K562 (cell line): ENCODE results near the gene LAX1. TPM values are rescaled to one million over a fixed set of nuclear protein-coding genes. Genes with fewer than 3 reads are reported as not detected.

ENCODE experiments used
- ATAC-seq: fragments of 200-7000 bp; cut with Tn5 transposase; 3 replicates; pipeline ENCODE4 v1.9.1; 2020; ENCODE audit warnings: moderate library complexity
- BruUV-seq: library from RNA; stranded (reverse); fragments of 400-500 nt; replicated peaks from 2 replicates; lab custom pipeline; 2021; lab: Mats Ljungman, UMichigan
- CTCF ChIA-PET: fragments of 300-600 bp; formaldehyde crosslinking; extraction: SDS; loops from one replicate; lab custom pipeline; 2021; ENCODE audit warnings: low intra/inter-chr PET ratio; lab: Yijun Ruan, JAX
- POLR2A ChIA-PET: fragments of 300-600, 350-650 bp; sonication (Branson Sonifier 250); formaldehyde crosslinking; extraction: SDS; loops from one replicate; lab custom pipeline; 2021; ENCODE audit warnings: antibody characterized with exemption, inconsistent platforms; lab: Yijun Ruan, JAX
- DNase-seq, 4 experiments: peaks; one replicate each; pipeline versions ENCODE4 v3.0.0 to v3.0.0-alpha.2; 2011 to 2018; ENCODE audit warnings: low spot score in 3 of 4, mixed read lengths in 3 of 4; ENCODE audit errors: extremely low read depth in 1 of 4
- FAIRE-seq: peaks from 2 replicates; lab custom pipeline; 2011; peaks lifted over from hg19 to GRCh38; lab: Jason Lieb, UNC
- H2AFZ ChIP-seq: 2 replicates; pipeline ENCODE4 v1.6.0; 2011; ENCODE audit warnings: low read depth, low read length, control low read depth, inconsistent platforms
- H3K27ac ChIP-seq: fragments of 200-600 bp; 3 replicates; pipeline ENCODE4 v1.8.0; 2011; ENCODE audit warnings: low read depth, mild to moderate bottlenecking, control low read depth, inconsistent platforms, low read length, moderate library complexity, mixed read lengths; ENCODE audit errors: extremely low read depth
- H3K27me3 ChIP-seq, 2 experiments: fragments of 300-600 bp in 1 of 2; 2 replicates in 1 of 2; 3 replicates in 1 of 2; pipeline versions ENCODE4 v1.6.0 to v1.8.0; 2011; ENCODE audit warnings: inconsistent platforms in 2 of 2, low read length in 2 of 2, mild to moderate bottlenecking in 1 of 2, mixed read lengths in 1 of 2, moderate library complexity in 1 of 2; ENCODE audit not compliant: control insufficient read depth in 2 of 2, insufficient read depth in 2 of 2
- H3K36me3 ChIP-seq: fragments of 300-600 bp; 3 replicates; pipeline ENCODE4 v1.8.0; 2011; ENCODE audit warnings: mild to moderate bottlenecking, low read length, inconsistent platforms; ENCODE audit not compliant: control insufficient read depth, insufficient read depth
- H3K4me1 ChIP-seq, 2 experiments: fragments of 200-600 bp in 1 of 2; replicated peaks in 1 of 2; 2 replicates in 1 of 2; 3 replicates in 1 of 2; pipeline versions ENCODE4 v1.5.1 to v1.8.0; 2011; ENCODE audit warnings: inconsistent platforms in 2 of 2, low read length in 2 of 2, mild to moderate bottlenecking in 1 of 2, mixed read lengths in 1 of 2, moderate library complexity in 1 of 2; ENCODE audit not compliant: control insufficient read depth in 2 of 2, insufficient read depth in 2 of 2
- H3K4me2 ChIP-seq: 2 replicates; pipeline ENCODE4 v1.6.1; 2011; ENCODE audit warnings: low read length, control low read depth, inconsistent platforms, mixed read lengths; ENCODE audit not compliant: insufficient read depth
- H3K4me3 ChIP-seq: fragments of 200-600 bp; sonication (generic), shearing (Covaris generic); 2 replicates; pipeline ENCODE4 v1.5.1; 2016; ENCODE audit warnings: control low read depth, inconsistent platforms
- H3K79me2 ChIP-seq: fragments of 200-600 bp; 3 replicates; pipeline ENCODE4 v1.8.0; 2011; ENCODE audit warnings: low read length, inconsistent platforms; ENCODE audit not compliant: control insufficient read depth, insufficient read depth
- H3K9ac ChIP-seq, 2 experiments: 2 replicates each; pipeline versions ENCODE4 v1.6.0 to v1.6.1; 2011; ENCODE audit warnings: low read depth in 2 of 2, low read length in 2 of 2, control low read depth in 1 of 2, inconsistent platforms in 1 of 2, mild to moderate bottlenecking in 1 of 2, mixed read lengths in 1 of 2; ENCODE audit not compliant: insufficient read depth in 1 of 2
- H3K9me1 ChIP-seq: one replicate; pipeline ENCODE4 v1.6.0; 2011; ENCODE audit warnings: inconsistent platforms, mild to moderate bottlenecking, low read length, moderate library complexity; ENCODE audit not compliant: control insufficient read depth, insufficient read depth
- H3K9me3 ChIP-seq: replicated peaks from 2 replicates; pipeline ENCODE4 v1.5.1; 2011; ENCODE audit warnings: low read depth, low read length, inconsistent platforms; ENCODE audit not compliant: control insufficient read depth, insufficient read depth
- H4K20me1 ChIP-seq: replicated peaks from 2 replicates; pipeline ENCODE4 v1.6.1; 2011; ENCODE audit warnings: low read length, inconsistent platforms, mixed read lengths; ENCODE audit not compliant: control insufficient read depth, insufficient read depth
- GATAD2B ChIP-seq: fragments of 450-650 bp; IDR thresholded peaks from 2 replicates; pipeline ENCODE4 v1.6.1; 2017; ENCODE audit warnings: mild to moderate bottlenecking, borderline replicate concordance
- POLR2G ChIP-seq: fragments of 200-400 bp; formaldehyde crosslinking; IDR thresholded peaks from 2 replicates; pipeline ENCODE4 v1.6.1; 2017; ENCODE audit warnings: low read depth, mild to moderate bottlenecking, antibody characterized with exemption, low read length, moderate library complexity
- RAD21 ChIP-seq, 2 experiments: fragments of 250-450 bp in 1 of 2; fragments of 450-650 bp in 1 of 2; sonication (Bioruptor Pico) in 1 of 2; formaldehyde crosslinking in 1 of 2; IDR thresholded peaks in 1 of 2; conservative IDR thresholded peaks in 1 of 2; 2 replicates each; pipeline versions ENCODE4 v1.4.0 to v1.8.0; 2020 to 2022; ENCODE audit warnings: mild to moderate bottlenecking in 2 of 2, moderate library complexity in 1 of 2
- SREBF1 ChIP-seq: fragments of 150-350 bp; IDR thresholded peaks from 2 replicates; pipeline ENCODE4 v1.6.1; 2014; ENCODE audit warnings: antibody characterized with exemption, low read depth, low read length, borderline replicate concordance
- ZBTB7A ChIP-seq: IDR thresholded peaks from 2 replicates; pipeline ENCODE4 v1.6.1; 2011; ENCODE audit warnings: low read depth, mild to moderate bottlenecking, low read length, moderate library complexity, borderline replicate concordance; ENCODE audit not compliant: control insufficient read depth
- WGBS: fragments of 100-300 bp; shearing (Covaris generic); methylation state at CpG from one replicate; pipeline ENCODE4 v1.1.6; 2016; ENCODE audit warnings: low coverage, mixed read lengths; ENCODE audit not compliant: insufficient coverage; ENCODE audit errors: missing lambda C conversion rate; 5-methylcytosine and 5-hydroxymethylcytosine counted together
- in situ Hi-C: fragments of 300-500 bp; cut with MboI; formaldehyde crosslinking; loops from 4 replicates; pipeline ENCODE4 v1.15.0; 2018; ENCODE audit warnings: inconsistent platforms, mixed read lengths
- intact Hi-C: fragments of 100-400 bp; cut with micrococcal nuclease; formaldehyde crosslinking; loops from 2 replicates; pipeline ENCODE4 v1.14.2; 2022
- polyA plus RNA-seq, 8 experiments: library from polyadenylated mRNA; depleted of rRNA in 4 of 8; stranded (reverse) in 5 of 8; unstranded in 3 of 8; fragments of >200 nt; fragmentation: Nextera tagmentation in 2 of 8; fragmentation: Illumina TruSeq in 1 of 8; extraction: Ambion mirVana in 2 of 8; extraction: Trizol in 1 of 8; gene quantifications; 2 replicates each; pipeline versions ENCODE4 v1.2.1 to v1.2.3, GENCODE V29; 2011 to 2014; ENCODE audit warnings: inconsistent platforms in 1 of 8, missing spikeins in 1 of 8
- total RNA-seq, 7 experiments: library from RNA; depleted of rRNA in 6 of 7; stranded (reverse); fragments of >200 nt in 6 of 7; fragmentation: Illumina TruSeq in 2 of 7; extraction: Trizol in 2 of 7; gene quantifications; 2 replicates each; pipeline versions ENCODE4 v1.2.1 to v1.2.3, GENCODE V29; 2011 to 2021; ENCODE audit warnings: low replicate concordance in 1 of 7
- TF ChIP-seq, protein P1 (sequence below): fragments of 250-450 bp; sonication (Bioruptor Pico); IDR thresholded peaks from 2 replicates; pipeline ENCODE4 v1.4.0; 2020
- TF ChIP-seq, protein P2 (sequence below), 2 experiments: fragments of 450-650 bp; formaldehyde crosslinking in 1 of 2; IDR thresholded peaks; 2 replicates each; pipeline versions ENCODE4 v1.4.0 to v1.6.1; 2014 to 2020; ENCODE audit warnings: mild to moderate bottlenecking in 2 of 2, borderline replicate concordance in 1 of 2, low read depth in 1 of 2

LAX1 gene
- total and polyA plus RNA-seq, 9 of the 15 experiments (the other 6 are each of a cell fraction or from before 2014, with no cell fraction given), result not detected

DNA sequence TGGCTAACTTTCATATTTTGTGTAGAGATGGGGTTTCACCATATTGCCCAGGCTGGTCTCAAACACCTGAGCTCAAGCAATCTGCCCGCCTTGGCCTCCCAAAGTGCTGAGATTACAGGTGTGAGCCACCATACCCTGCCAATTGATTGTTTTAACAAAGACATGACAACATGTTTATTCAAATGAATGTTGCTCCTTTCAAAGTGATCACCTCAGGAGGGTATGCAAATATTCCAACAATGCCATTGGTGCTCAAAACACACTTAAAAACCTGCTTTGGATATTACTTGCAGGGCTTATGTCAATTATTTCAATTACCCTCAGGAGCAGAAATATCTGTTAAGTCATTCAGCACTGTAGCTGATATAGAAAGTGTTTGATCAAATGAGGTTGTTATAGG lies 7.9 kb downstream of the LAX1 start (continued):
- TF ChIP-seq GATAD2B (no peak), SREBF1 (no peak), ZBTB7A (no peak)
- TF ChIP-seq, protein P1, sequence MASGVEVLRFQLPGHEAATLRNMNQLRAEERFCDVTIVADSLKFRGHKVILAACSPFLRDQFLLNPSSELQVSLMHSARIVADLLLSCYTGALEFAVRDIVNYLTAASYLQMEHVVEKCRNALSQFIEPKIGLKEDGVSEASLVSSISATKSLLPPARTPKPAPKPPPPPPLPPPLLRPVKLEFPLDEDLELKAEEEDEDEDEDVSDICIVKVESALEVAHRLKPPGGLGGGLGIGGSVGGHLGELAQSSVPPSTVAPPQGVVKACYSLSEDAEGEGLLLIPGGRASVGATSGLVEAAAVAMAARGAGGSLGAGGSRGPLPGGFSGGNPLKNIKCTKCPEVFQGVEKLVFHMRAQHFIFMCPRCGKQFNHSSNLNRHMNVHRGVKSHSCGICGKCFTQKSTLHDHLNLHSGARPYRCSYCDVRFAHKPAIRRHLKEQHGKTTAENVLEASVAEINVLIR (CRISPR knock-in tag), result no peak
- TF ChIP-seq, all 486 proteins: peak for 0

DNA sequence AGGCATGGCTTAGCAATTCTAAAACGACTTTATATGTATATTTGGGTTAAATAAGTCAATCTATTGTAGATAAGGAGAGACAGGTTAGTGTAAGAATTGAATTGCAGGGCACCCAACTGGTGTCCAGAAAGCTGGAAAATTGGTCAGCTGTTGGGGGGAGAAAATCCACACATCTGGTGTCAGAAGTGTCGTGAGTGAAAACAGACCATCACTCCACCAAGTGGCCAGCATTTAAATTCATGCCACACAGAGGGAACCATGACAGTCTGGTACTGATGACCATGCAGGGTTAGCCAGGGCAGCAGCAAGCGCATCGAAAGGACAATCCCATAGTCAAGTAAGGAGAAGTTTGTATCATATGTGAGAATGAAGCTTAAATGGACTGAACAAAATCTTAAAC lies 11.7 kb downstream of the LAX1 start:
- Histone ChIP-seq H3K27ac (no peak overlapping the region), H3K4me2 (no peak overlapping the region), H3K9me3 (no peaks in the 10 kb centered on the region), H3K79me2 (no peaks in the 10 kb centered on the region), H4K20me1 (no peaks in the 10 kb centered on the region), H3K4me1 (no peaks in the 10 kb centered on the region; a peak in 2 of 5 replicates), H3K9ac (no peak overlapping the region), H3K36me3 (no peaks in the 10 kb centered on the region), H3K4me3 (no peak overlapping the region), H3K27me3 (peaks cover 15 to 20% of the 10 kb centered on the region in 2 experiments), H3K9me1 (no peaks in the 10 kb centered on the region), H2AFZ (no peak overlapping the region)
- peak in 3 of 4 experiments; percentile 38 to 43 (median 39) for DNase-seq
- BruUV-seq, result no TSS peak
- in situ Hi-C loops (no loop called here), intact Hi-C loops (loop anchor here (5.0 to 10.0 kb wide), 2 partner anchors 64 to 152 kb away; partner anchors contain the start of gene ATP2B4)
- ChIA-PET CTCF (no interaction called here), POLR2A (interaction anchor here (0.9 kb wide), 1 partner anchor 150 kb away, joined by 6 read pairs; the partner anchor contains the start of gene ATP2B4)
- peak; percentile 84 for FAIRE-seq
- ATAC-seq, result peak; percentile 82
- 26% methylated on average over 4 of the region's 4 CpGs for WGBS
- TF ChIP-seq, protein P2, sequence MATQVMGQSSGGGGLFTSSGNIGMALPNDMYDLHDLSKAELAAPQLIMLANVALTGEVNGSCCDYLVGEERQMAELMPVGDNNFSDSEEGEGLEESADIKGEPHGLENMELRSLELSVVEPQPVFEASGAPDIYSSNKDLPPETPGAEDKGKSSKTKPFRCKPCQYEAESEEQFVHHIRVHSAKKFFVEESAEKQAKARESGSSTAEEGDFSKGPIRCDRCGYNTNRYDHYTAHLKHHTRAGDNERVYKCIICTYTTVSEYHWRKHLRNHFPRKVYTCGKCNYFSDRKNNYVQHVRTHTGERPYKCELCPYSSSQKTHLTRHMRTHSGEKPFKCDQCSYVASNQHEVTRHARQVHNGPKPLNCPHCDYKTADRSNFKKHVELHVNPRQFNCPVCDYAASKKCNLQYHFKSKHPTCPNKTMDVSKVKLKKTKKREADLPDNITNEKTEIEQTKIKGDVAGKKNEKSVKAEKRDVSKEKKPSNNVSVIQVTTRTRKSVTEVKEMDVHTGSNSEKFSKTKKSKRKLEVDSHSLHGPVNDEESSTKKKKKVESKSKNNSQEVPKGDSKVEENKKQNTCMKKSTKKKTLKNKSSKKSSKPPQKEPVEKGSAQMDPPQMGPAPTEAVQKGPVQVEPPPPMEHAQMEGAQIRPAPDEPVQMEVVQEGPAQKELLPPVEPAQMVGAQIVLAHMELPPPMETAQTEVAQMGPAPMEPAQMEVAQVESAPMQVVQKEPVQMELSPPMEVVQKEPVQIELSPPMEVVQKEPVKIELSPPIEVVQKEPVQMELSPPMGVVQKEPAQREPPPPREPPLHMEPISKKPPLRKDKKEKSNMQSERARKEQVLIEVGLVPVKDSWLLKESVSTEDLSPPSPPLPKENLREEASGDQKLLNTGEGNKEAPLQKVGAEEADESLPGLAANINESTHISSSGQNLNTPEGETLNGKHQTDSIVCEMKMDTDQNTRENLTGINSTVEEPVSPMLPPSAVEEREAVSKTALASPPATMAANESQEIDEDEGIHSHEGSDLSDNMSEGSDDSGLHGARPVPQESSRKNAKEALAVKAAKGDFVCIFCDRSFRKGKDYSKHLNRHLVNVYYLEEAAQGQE (IDR thresholded peaks at IDR 0.05; ENCODE audit: borderline replicate concordance), result 0 out of 2 replicates have a peak, but pooled peaks have one; percentile 12
- TF ChIP-seq, protein P2 (CRISPR knock-in tag; IDR thresholded peaks at IDR 0.05; ENCODE audit: low read depth), result no peak
- TF ChIP-seq RAD21 (CRISPR knock-in tag; conservative IDR thresholded peaks at IDR 0.05 in 1 of 2, IDR thresholded peaks at IDR 0.05 in 1 of 2), result peak; percentile 61 to 65
- no peak for TF ChIP-seq POLR2G
